ENCODE data around the gene DUSP12.

DNA sequence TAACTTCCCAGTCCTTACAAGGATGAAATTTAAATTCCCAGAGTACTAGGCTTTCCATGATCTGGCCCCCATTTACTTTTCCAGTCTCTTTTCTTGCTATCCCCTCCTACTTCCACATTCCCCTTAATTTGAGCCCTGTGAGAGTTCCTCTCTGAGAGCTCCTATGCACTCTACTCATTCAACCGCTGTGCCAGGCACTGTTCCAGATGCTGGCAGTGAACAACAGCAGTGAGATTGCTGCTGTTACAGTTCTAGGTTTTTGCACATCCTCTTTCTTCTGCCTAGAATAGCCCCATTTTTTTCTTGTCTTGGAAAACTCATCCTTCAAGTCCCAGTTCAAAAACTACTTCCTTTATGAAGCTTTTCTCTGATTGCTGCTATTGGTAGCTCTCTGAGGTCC, 35.4 kb downstream of the DUSP12 start:
- TF ChIP-seq, protein P1, sequence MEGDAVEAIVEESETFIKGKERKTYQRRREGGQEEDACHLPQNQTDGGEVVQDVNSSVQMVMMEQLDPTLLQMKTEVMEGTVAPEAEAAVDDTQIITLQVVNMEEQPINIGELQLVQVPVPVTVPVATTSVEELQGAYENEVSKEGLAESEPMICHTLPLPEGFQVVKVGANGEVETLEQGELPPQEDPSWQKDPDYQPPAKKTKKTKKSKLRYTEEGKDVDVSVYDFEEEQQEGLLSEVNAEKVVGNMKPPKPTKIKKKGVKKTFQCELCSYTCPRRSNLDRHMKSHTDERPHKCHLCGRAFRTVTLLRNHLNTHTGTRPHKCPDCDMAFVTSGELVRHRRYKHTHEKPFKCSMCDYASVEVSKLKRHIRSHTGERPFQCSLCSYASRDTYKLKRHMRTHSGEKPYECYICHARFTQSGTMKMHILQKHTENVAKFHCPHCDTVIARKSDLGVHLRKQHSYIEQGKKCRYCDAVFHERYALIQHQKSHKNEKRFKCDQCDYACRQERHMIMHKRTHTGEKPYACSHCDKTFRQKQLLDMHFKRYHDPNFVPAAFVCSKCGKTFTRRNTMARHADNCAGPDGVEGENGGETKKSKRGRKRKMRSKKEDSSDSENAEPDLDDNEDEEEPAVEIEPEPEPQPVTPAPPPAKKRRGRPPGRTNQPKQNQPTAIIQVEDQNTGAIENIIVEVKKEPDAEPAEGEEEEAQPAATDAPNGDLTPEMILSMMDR (conservative IDR thresholded peaks at IDR 0.05 in 1 of 2, IDR thresholded peaks at IDR 0.05 in 1 of 2; ENCODE audit: low read depth in 1 of 2, low read length in 2 of 2), result no peak
- no peak for TF ChIP-seq EZH2 (IDR thresholded peaks at IDR 0.05; ENCODE audit: low read length, missing control alignments)
